ENCODE measurements around the gene COL27A1. TPM values are rescaled to one million over a fixed set of nuclear protein-coding genes. Genes with fewer than 3 reads are reported as not detected.
A peak's percentile ranks its signal among the peaks of the same experiment; 100 is the strongest.

COL27A1 gene
- polyA plus RNA-seq, 2 of the 4 experiments (the other 2 are of a cell fraction), result 6.9 to 20.6 TPM

DNA sequence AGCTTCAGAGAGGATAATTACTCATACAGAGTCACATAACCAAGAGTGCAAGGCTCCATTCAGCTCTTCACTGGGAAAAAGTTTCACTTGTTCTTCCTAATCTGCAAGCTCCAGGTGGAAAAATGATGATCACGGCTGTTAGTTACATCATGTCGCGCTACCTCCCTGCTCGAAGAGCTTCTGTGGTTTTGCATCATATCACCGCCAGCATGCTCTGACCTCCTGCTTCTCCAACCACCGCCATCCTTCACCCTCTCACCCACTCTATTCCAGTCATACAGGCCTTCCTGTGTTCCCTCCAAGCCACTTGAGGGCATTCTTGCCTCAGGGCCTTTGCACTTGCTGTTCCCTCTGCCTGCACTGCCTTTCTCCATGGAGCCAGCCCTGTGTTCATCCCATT lies 47.1 kb downstream of the COL27A1 start:
- Histone ChIP-seq H3K27ac (no peak overlapping the region), H3K4me1 (0 out of 3 replicates have a peak, but pooled peaks cover 9% of the 10 kb centered on the region), H3K4me3 (no peak overlapping the region), H3K9me3 (no peaks in the 10 kb centered on the region), H3K4me2 (no peak overlapping the region)
- DNase-seq (ENCODE audit: low read depth in 1 of 2, low spot score in 1 of 2) (no peak), FAIRE-seq (no peak), ATAC-seq (no peak)
- 95% methylated on average over 6 of the region's 6 CpGs for WGBS (ENCODE audit: missing lambda C conversion rate)
- ChIA-PET CTCF (interaction anchor here (0.9 to 2.0 kb wide), 3 partner anchors 14 to 120 kb away, joined by 3 to 9 read pairs (median 4); no protein-coding TSS in a partner anchor), POLR2A (no interaction called here)
- no peak for TF ChIP-seq CEBPB (IDR thresholded peaks at IDR 0.05)

DNA sequence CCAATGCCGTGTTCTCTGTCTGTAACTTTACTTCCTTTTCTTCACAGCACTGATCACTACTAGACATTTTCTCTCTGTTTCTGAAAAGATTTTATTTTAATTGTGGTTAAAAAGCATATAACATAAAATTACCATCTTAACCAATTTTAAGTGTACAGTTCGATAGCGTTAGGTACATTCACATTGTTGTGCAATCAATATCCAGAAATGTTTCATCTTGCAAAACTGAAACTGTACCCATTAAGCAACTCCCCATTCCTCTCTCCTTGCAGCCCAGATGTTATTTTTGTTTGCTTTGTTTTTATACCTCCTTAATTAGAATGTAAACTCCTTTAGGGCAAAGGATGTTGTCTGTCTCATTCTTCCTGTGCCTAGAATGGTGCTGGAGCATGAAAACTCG lies 47.5 kb downstream of the COL27A1 start:
- POLR2A ChIA-PET, result no interaction called here
- no peak for ATAC-seq
- no peak for DNase-seq (ENCODE audit: low read depth in 1 of 2, low spot score in 1 of 2)
- no peaks in the 10 kb centered on the region for H3K9me3 ChIP-seq
- TF ChIP-seq CEBPB (IDR thresholded peaks at IDR 0.05) (peak in 1 of 2 experiments; percentile 50; a peak in 1 of 4 replicates), PHF8 (IDR thresholded peaks at IDR 0.05; ENCODE audit: borderline replicate concordance, low read depth) (no peak), CBX2 (IDR thresholded peaks at IDR 0.05; ENCODE audit: borderline replicate concordance, low read depth) (no peak)
- H3K4me2 ChIP-seq, result no peak overlapping the region
- CTCF ChIA-PET, result no interaction called here
- no peak for FAIRE-seq
- H3K27ac ChIP-seq, result no peak overlapping the region
- WGBS (ENCODE audit: missing lambda C conversion rate), result 93% methylated on average over 4 of the region's 4 CpGs
- H3K4me1 ChIP-seq, result 0 out of 3 replicates have a peak, but pooled peaks cover 10% of the 10 kb centered on the region
- H3K4me3 ChIP-seq, result no peak overlapping the region

DNA sequence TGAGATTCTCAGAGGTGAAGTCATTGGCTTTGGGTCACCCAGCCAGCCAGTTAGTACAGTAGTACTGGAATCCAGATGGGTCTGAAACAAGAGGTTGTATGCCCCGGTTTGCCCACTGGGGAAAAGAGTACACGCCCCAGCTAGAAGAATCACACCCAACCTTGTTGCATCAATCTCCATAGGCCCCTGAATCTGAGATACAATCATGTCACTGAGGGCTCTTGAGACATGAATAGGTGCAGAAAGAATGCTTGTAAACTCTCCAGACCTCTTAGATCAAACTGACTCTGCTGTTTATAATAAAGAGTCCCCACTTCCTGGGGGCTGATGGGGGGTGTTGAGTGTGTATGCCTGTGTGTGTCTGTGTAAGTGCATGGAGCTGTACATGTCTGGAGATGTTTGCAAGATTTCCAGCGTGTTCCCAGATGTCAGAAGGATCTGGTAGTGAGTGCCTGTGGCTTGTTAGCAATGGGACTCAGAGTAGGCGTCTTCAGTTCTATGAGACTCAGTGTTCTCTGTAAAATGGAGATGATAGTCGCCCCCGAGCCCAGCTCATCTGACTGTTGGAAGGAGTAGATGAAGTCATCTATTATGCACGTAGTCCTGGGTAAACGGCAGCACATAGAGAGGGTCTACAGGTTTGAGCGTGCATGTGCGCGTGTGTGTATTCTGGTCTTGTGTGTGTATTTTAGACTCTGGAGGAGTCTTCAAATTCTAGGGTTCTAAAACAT lies 48.2 kb downstream of the COL27A1 start:
- H3K9me3 ChIP-seq, result no peaks in the 10 kb centered on the region
- no peak for TF ChIP-seq NFE2L2 (conservative IDR thresholded peaks at IDR 0.05; ENCODE audit: low read length)
- TF ChIP-seq RAD21 (conservative IDR thresholded peaks at IDR 0.05 in 1 of 2, IDR thresholded peaks at IDR 0.05 in 1 of 2), result no peak
- TF ChIP-seq ESRRA (IDR thresholded peaks at IDR 0.05; ENCODE audit: borderline replicate concordance, low read length), result no peak
- TF ChIP-seq NR3C1 (IDR thresholded peaks at IDR 0.05), result no peak
- TF ChIP-seq EP300 (IDR thresholded peaks at IDR 0.05), result no peak
- ChIA-PET POLR2A (no interaction called here), CTCF (interaction anchor here (0.5 to 3.0 kb wide), 4 partner anchors 12 to 119 kb away, joined by 3 to 9 read pairs (median 4); partner anchors contain the start of gene COL27A1)
- DNase-seq (ENCODE audit: low read depth in 1 of 2, low spot score in 1 of 2) (no peak), FAIRE-seq (no peak), ATAC-seq (no peak)
- H3K4me2 ChIP-seq, result no peak overlapping the region
- H3K4me1 ChIP-seq, result 0 out of 3 replicates have a peak, but pooled peaks cover 10% of the 10 kb centered on the region
- WGBS (ENCODE audit: missing lambda C conversion rate), result 85% methylated on average over 11 of the region's 11 CpGs
- no peak overlapping the region for H3K27ac ChIP-seq
- H3K4me3 ChIP-seq, result no peak overlapping the region

DNA sequence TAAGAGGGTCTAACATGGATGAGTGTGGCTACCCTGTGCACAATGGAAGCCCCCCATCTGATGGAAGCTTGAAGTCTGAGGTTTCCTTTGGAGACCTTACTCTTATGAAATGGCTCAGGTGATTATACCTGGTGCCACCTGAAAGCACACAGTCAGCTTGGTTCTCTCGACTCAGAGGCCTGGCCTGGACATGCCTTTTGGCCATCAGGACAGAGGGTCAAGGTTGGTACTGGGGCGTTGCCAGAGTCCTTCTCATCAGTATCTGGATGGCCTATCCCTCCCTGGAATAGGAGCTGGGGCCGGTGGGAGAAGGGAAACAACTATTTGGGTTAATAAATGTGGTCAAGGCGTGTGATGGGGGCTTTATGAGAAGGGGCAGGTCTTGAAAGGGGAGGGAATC lies 48.9 kb downstream of the COL27A1 start:
- ATAC-seq (no peak), DNase-seq (ENCODE audit: low read depth in 1 of 2, low spot score in 1 of 2) (no peak), FAIRE-seq (no peak)
- WGBS (ENCODE audit: missing lambda C conversion rate), result 77% methylated on average over 4 of the region's 4 CpGs
- no peak for TF ChIP-seq EHF (CRISPR knock-in tag; IDR thresholded peaks at IDR 0.05)
- no peak for TF ChIP-seq RARB (CRISPR knock-in tag; IDR thresholded peaks at IDR 0.05)
- TF ChIP-seq, protein P1, sequence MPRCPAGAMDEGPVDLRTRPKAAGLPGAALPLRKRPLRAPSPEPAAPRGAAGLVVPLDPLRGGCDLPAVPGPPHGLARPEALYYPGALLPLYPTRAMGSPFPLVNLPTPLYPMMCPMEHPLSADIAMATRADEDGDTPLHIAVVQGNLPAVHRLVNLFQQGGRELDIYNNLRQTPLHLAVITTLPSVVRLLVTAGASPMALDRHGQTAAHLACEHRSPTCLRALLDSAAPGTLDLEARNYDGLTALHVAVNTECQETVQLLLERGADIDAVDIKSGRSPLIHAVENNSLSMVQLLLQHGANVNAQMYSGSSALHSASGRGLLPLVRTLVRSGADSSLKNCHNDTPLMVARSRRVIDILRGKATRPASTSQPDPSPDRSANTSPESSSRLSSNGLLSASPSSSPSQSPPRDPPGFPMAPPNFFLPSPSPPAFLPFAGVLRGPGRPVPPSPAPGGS (IDR thresholded peaks at IDR 0.05), result no peak
- no peak for TF ChIP-seq HOXB13 (CRISPR knock-in tag; IDR thresholded peaks at IDR 0.05; ENCODE audit: low read depth)
- TF ChIP-seq, protein P2, sequence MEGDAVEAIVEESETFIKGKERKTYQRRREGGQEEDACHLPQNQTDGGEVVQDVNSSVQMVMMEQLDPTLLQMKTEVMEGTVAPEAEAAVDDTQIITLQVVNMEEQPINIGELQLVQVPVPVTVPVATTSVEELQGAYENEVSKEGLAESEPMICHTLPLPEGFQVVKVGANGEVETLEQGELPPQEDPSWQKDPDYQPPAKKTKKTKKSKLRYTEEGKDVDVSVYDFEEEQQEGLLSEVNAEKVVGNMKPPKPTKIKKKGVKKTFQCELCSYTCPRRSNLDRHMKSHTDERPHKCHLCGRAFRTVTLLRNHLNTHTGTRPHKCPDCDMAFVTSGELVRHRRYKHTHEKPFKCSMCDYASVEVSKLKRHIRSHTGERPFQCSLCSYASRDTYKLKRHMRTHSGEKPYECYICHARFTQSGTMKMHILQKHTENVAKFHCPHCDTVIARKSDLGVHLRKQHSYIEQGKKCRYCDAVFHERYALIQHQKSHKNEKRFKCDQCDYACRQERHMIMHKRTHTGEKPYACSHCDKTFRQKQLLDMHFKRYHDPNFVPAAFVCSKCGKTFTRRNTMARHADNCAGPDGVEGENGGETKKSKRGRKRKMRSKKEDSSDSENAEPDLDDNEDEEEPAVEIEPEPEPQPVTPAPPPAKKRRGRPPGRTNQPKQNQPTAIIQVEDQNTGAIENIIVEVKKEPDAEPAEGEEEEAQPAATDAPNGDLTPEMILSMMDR (IDR thresholded peaks at IDR 0.05), result no peak
- no peak for TF ChIP-seq FOXS1 (CRISPR knock-in tag; IDR thresholded peaks at IDR 0.05)
- TF ChIP-seq CEBPB (IDR thresholded peaks at IDR 0.05), result no peak
- no peak for TF ChIP-seq JUN (IDR thresholded peaks at IDR 0.05)
- H3K27ac ChIP-seq, result no peak overlapping the region
- no peak overlapping the region for H3K4me2 ChIP-seq
- no peaks in the 10 kb centered on the region for H3K9me3 ChIP-seq
- H3K4me3 ChIP-seq, result no peak overlapping the region
- H3K4me1 ChIP-seq, result 0 out of 3 replicates have a peak, but pooled peaks cover 10% of the 10 kb centered on the region
- CTCF ChIA-PET, result interaction anchor here (0.5 to 3.0 kb wide), 5 partner anchors 11 to 118 kb away, joined by 3 to 9 read pairs (median 4); partner anchors contain the start of gene COL27A1
- POLR2A ChIA-PET, result no interaction called here

All from A549 (cell line).